Fibroblast of lung (primary cell): Measurements from ENCODE around the gene CRYGS. TPM values are rescaled to one million over a fixed set of nuclear protein-coding genes. Genes with fewer than 3 reads are reported as not detected.
"Not testable (repeated sequence)": the region's sequence is repeated elsewhere in the genome, so short reads cannot be mapped to it uniquely, and the experiment has no call there.

Source experiments
- DNase-seq, 2 donors: peaks; one replicate each; pipeline versions ENCODE4 v3.0.0 to v3.0.0-alpha.2; 2010; ENCODE audit warnings: low read depth in 2 of 2
- H2AFZ ChIP-seq: 2 replicates; pipeline ENCODE4 v1.5.1; 2012; ENCODE audit warnings: low read length, control low read depth, inconsistent platforms
- H3K27ac ChIP-seq: 2 replicates; pipeline ENCODE4 v1.5.1; 2011; ENCODE audit warnings: low read length, control low read depth; ENCODE audit not compliant: insufficient read depth
- H3K27me3 ChIP-seq: 2 replicates; pipeline ENCODE4 v1.5.1; 2011; ENCODE audit warnings: mild to moderate bottlenecking, low read length; ENCODE audit not compliant: control insufficient read depth, insufficient read depth
- H3K36me3 ChIP-seq: 2 replicates; pipeline ENCODE4 v1.5.1; 2011; ENCODE audit warnings: low read length; ENCODE audit not compliant: control insufficient read depth, insufficient read depth
- H3K4me1 ChIP-seq: 2 replicates; pipeline ENCODE4 v1.5.1; 2011; ENCODE audit warnings: low read length; ENCODE audit not compliant: control insufficient read depth, insufficient read depth; ENCODE audit errors: extremely low read depth
- H3K4me2 ChIP-seq: 2 replicates; pipeline ENCODE4 v1.5.1; 2011; ENCODE audit warnings: low read length, control low read depth; ENCODE audit not compliant: insufficient read depth; ENCODE audit errors: extremely low read depth
- H3K4me3 ChIP-seq, 4 experiments: fragments of 200-600 bp in 1 of 4; sonication (generic) in 1 of 4; replicated peaks in 1 of 4; 2 replicates each; pipeline ENCODE4 v1.5.1; 2011 to 2016; ENCODE audit warnings: low read length in 4 of 4, low read depth in 3 of 4, mild to moderate bottlenecking in 3 of 4, control low read depth in 2 of 4, inconsistent platforms in 1 of 4, mixed read lengths in 1 of 4; ENCODE audit not compliant: insufficient read depth in 1 of 4; ENCODE audit errors: control extremely low read depth in 1 of 4
- H3K79me2 ChIP-seq: 2 replicates; pipeline ENCODE4 v1.5.1; 2012; ENCODE audit warnings: mild to moderate bottlenecking, low read length, inconsistent platforms; ENCODE audit not compliant: control insufficient read depth, insufficient read depth
- H3K9ac ChIP-seq: 2 replicates; pipeline ENCODE4 v1.5.1; 2011; ENCODE audit warnings: mild to moderate bottlenecking, low read length, control low read depth; ENCODE audit not compliant: insufficient read depth
- H3K9me3 ChIP-seq: 2 replicates; pipeline ENCODE4 v1.5.1; 2012; ENCODE audit warnings: low read depth, low read length; ENCODE audit not compliant: control insufficient read depth, insufficient read depth
- H4K20me1 ChIP-seq: 2 replicates; pipeline ENCODE4 v1.5.1; 2011; ENCODE audit warnings: low read length; ENCODE audit not compliant: control insufficient read depth, insufficient read depth; ENCODE audit errors: extremely low read depth
- CTCF ChIP-seq, 2 donors: IDR thresholded peaks in 1 of 2; conservative IDR thresholded peaks in 1 of 2; 1 replicate in 1 of 2; 2 replicates in 1 of 2; pipeline ENCODE4 v1.5.1; 2011 to 2012; ENCODE audit warnings: low read length in 2 of 2, control low read depth in 1 of 2, inconsistent platforms in 1 of 2, low read depth in 1 of 2, mild to moderate bottlenecking in 1 of 2
- EZH2 ChIP-seq: IDR thresholded peaks from 2 replicates; pipeline ENCODE4 v1.5.1; 2012; ENCODE audit warnings: low read length, control low read depth, mild to moderate bottlenecking; ENCODE audit errors: missing control alignments
- polyA plus RNA-seq, 2 donors: library from polyadenylated mRNA; depleted of rRNA in 1 of 2; stranded (reverse) in 1 of 2; unstranded in 1 of 2; fragments of >200 nt; gene quantifications; 2 replicates each; pipeline ENCODE4 v1.2.1, GENCODE V29; 2011 to 2012; ENCODE audit warnings: missing spikeins in 1 of 2
- total RNA-seq: library from RNA; depleted of rRNA; stranded (reverse); fragments of >200 nt; gene quantifications from 2 replicates; pipeline ENCODE4 v1.2.1, GENCODE V29; 2014

Gene CRYGS
- total and polyA plus RNA-seq, 2 donors (not counting 1 experiment from before 2014, with no cell fraction given): 0.54 to 0.99 TPM

GRCh38 chr3:186498022-186498421 lies 46.2 kb downstream of the CRYGS start:
- H3K9ac ChIP-seq, H3K4me2 ChIP-seq, H2AFZ ChIP-seq, H3K4me3 ChIP-seq, DNase-seq, H4K20me1 ChIP-seq, H3K27me3 ChIP-seq, H3K27ac ChIP-seq, H3K4me1 ChIP-seq, H3K36me3 ChIP-seq, H3K79me2 ChIP-seq, H3K9me3 ChIP-seq: not testable (repeated sequence)

GRCh38 chr3:186497608-186498007 lies 46.6 kb downstream of the CRYGS start:
- H2AFZ ChIP-seq: no peak overlapping the region
- no peak for DNase-seq
- H3K4me3 ChIP-seq: no peak overlapping the region
- H3K9me3 ChIP-seq: no peaks in the 10 kb centered on the region
- H3K27ac ChIP-seq: no peak overlapping the region
- no peaks in the 10 kb centered on the region for H4K20me1 ChIP-seq
- H3K9ac ChIP-seq: no peak overlapping the region
- H3K36me3 ChIP-seq: no peaks in the 10 kb centered on the region
- H3K4me2 ChIP-seq: no peak overlapping the region
- no peaks in the 10 kb centered on the region for H3K4me1 ChIP-seq
- H3K27me3 ChIP-seq: no peaks in the 10 kb centered on the region
- TF ChIP-seq CTCF (conservative IDR thresholded peaks at IDR 0.05 in 1 of 2, IDR thresholded peaks at IDR 0.05 in 1 of 2; ENCODE audit: low read depth in 1 of 2, low read length in 2 of 2) (no peak), EZH2 (no peak)
- no peaks in the 10 kb centered on the region for H3K79me2 ChIP-seq

- Histone ChIP-seq H3K4me3 (no peak overlapping the region), H3K27me3 (no peaks in the 10 kb centered on the region), H4K20me1 (no peaks in the 10 kb centered on the region), H3K4me2 (no peak overlapping the region), H3K36me3 (no peaks in the 10 kb centered on the region), H3K79me2 (no peaks in the 10 kb centered on the region), H3K27ac (no peak overlapping the region), H3K4me1 (no peaks in the 10 kb centered on the region), H2AFZ (no peak overlapping the region), H3K9ac (no peak overlapping the region), H3K9me3 (no peaks in the 10 kb centered on the region)
- TF ChIP-seq EZH2: no peak
- TF ChIP-seq CTCF (conservative IDR thresholded peaks at IDR 0.05 in 1 of 2, IDR thresholded peaks at IDR 0.05 in 1 of 2; ENCODE audit: low read depth in 1 of 2, low read length in 2 of 2): no peak
- DNase-seq: no peak
Measured at GRCh38 chr3:186496635-186497034, 47.5 kb downstream of the CRYGS start.
